IPS-18c (cell line): Measurements from ENCODE around the gene ZC2HC1C.

ENCODE experiments used
- H3K4me3 ChIP-seq: 2 replicates; pipeline ENCODE4 v1.7.0; 2013; ENCODE audit warnings: low read depth, mild to moderate bottlenecking, low read length, moderate library complexity; ENCODE audit not compliant: insufficient read depth
- H3K9me3 ChIP-seq: one replicate; pipeline ENCODE4 v1.6.1; 2013; ENCODE audit warnings: mild to moderate bottlenecking, low read length, moderate library complexity; ENCODE audit not compliant: control insufficient read depth, insufficient read depth

ZC2HC1C gene

GRCh38 chr14:75079521-75079920 lies 10.1 kb downstream of the ZC2HC1C start:
- H3K4me3 ChIP-seq = no peak overlapping the region
- no peaks in the 10 kb centered on the region for H3K9me3 ChIP-seq

- Histone ChIP-seq H3K9me3 (no peaks in the 10 kb centered on the region), H3K4me3 (no peak overlapping the region)
Observed at GRCh38 chr14:75081660-75082229, 12.3 kb downstream of the ZC2HC1C start.

- H3K4me3 ChIP-seq = no peak overlapping the region
- H3K9me3 ChIP-seq = no peaks in the 10 kb centered on the region
Observed at GRCh38 chr14:75083271-75083670, 13.8 kb downstream of the ZC2HC1C start.

- Histone ChIP-seq H3K9me3 (no peaks in the 10 kb centered on the region), H3K4me3 (no peak overlapping the region)
Observed at GRCh38 chr14:75084513-75084912, 15.1 kb downstream of the ZC2HC1C start.

GRCh38 chr14:75088153-75088552 lies 18.7 kb downstream of the ZC2HC1C start:
- H3K9me3 ChIP-seq = no peaks in the 10 kb centered on the region
- no peak overlapping the region for H3K4me3 ChIP-seq

GRCh38 chr14:75088566-75089373 lies 19.3 kb downstream of the ZC2HC1C start:
- no peaks in the 10 kb centered on the region for H3K9me3 ChIP-seq
- no peak overlapping the region for H3K4me3 ChIP-seq

GRCh38 chr14:75090353-75090752 lies 20.9 kb downstream of the ZC2HC1C start:
- Histone ChIP-seq H3K4me3 (no peak overlapping the region), H3K9me3 (no peaks in the 10 kb centered on the region)

GRCh38 chr14:75091251-75091650 lies 21.8 kb downstream of the ZC2HC1C start:
- Histone ChIP-seq H3K4me3 (no peak overlapping the region), H3K9me3 (no peaks in the 10 kb centered on the region)

- Histone ChIP-seq H3K4me3 (no peak overlapping the region), H3K9me3 (no peaks in the 10 kb centered on the region)
Observed at GRCh38 chr14:75092698-75093097, 23.3 kb downstream of the ZC2HC1C start.

GRCh38 chr14:75094896-75095295 lies 25.5 kb downstream of the ZC2HC1C start:
- no peak overlapping the region for H3K4me3 ChIP-seq
- H3K9me3 ChIP-seq = no peaks in the 10 kb centered on the region

GRCh38 chr14:75095690-75096089 lies 26.2 kb downstream of the ZC2HC1C start:
- Histone ChIP-seq H3K4me3 (no peak overlapping the region), H3K9me3 (no peaks in the 10 kb centered on the region)

GRCh38 chr14:75096959-75097358 lies 27.5 kb downstream of the ZC2HC1C start:
- Histone ChIP-seq H3K4me3 (no peak overlapping the region), H3K9me3 (no peaks in the 10 kb centered on the region)

- H3K4me3 ChIP-seq = no peak overlapping the region
- H3K9me3 ChIP-seq = no peaks in the 10 kb centered on the region
Observed at GRCh38 chr14:75098212-75098611, 28.8 kb downstream of the ZC2HC1C start.

GRCh38 chr14:75098682-75099081 lies 29.2 kb downstream of the ZC2HC1C start:
- Histone ChIP-seq H3K9me3 (no peaks in the 10 kb centered on the region), H3K4me3 (no peak overlapping the region)

GRCh38 chr14:75101491-75101890 lies 32.0 kb downstream of the ZC2HC1C start:
- H3K4me3 ChIP-seq = no peak overlapping the region
- H3K9me3 ChIP-seq = no peaks in the 10 kb centered on the region

- H3K4me3 ChIP-seq = no peak overlapping the region
- no peaks in the 10 kb centered on the region for H3K9me3 ChIP-seq
Observed at GRCh38 chr14:75107186-75107585, 37.7 kb downstream of the ZC2HC1C start.

- no peak overlapping the region for H3K4me3 ChIP-seq
- no peaks in the 10 kb centered on the region for H3K9me3 ChIP-seq
Observed at GRCh38 chr14:75109877-75110276, 40.4 kb downstream of the ZC2HC1C start.

GRCh38 chr14:75113932-75114539 lies 44.6 kb downstream of the ZC2HC1C start:
- no peak overlapping the region for H3K4me3 ChIP-seq

More at GRCh38 chr14:75113932-75114539, 44.6 kb downstream of the ZC2HC1C start:
- no peaks in the 10 kb centered on the region for H3K9me3 ChIP-seq
